ENCODE data around the gene ATG2B. TPM values are rescaled to one million over a fixed set of nuclear protein-coding genes. Genes with fewer than 3 reads are reported as not detected.

ATG2B gene
- total and polyA plus RNA-seq, 10 of the 15 experiments (the other 5 are each of a cell fraction or from before 2014, with no cell fraction given), result 0.84 to 15.4 (median 9.9) TPM

DNA sequence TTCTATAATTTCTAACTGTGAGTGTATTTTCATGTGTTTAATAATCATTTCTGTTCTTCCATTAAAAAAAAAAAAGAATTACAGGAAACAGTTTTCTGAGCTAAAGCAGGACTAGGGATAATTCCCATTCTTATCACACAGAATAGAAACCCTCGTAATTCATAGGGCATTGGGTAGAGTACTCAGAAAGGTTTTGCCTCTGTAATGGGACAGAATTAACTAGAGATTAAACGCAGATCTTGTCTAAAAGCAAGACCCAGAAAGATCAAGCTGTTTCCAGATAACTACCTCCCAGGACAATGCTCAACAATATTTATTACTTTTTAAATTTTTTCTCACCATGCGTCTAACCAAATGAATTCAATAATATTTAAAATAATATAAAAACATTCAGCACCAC, 10.4 kb upstream of the ATG2B start (continued):
- TF ChIP-seq, protein P1, sequence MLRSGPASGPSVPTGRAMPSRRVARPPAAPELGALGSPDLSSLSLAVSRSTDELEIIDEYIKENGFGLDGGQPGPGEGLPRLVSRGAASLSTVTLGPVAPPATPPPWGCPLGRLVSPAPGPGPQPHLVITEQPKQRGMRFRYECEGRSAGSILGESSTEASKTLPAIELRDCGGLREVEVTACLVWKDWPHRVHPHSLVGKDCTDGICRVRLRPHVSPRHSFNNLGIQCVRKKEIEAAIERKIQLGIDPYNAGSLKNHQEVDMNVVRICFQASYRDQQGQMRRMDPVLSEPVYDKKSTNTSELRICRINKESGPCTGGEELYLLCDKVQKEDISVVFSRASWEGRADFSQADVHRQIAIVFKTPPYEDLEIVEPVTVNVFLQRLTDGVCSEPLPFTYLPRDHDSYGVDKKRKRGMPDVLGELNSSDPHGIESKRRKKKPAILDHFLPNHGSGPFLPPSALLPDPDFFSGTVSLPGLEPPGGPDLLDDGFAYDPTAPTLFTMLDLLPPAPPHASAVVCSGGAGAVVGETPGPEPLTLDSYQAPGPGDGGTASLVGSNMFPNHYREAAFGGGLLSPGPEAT (IDR thresholded peaks at IDR 0.05; ENCODE audit: low read depth), result no peak
- TF ChIP-seq TCF12 (IDR thresholded peaks at IDR 0.05; ENCODE audit: low read depth, low read length), result no peak
- no peak for TF ChIP-seq ZNF384 (IDR thresholded peaks at IDR 0.05; ENCODE audit: borderline replicate concordance, low read depth, low read length)
- TF ChIP-seq E2F8 (IDR thresholded peaks at IDR 0.05; ENCODE audit: low read depth, partially characterized antibody), result no peak

GRCh38 chr14:96370528-96370927, 7.4 kb upstream of the ATG2B start:
- BruUV-seq (replicated peaks), result no TSS peak
- in situ Hi-C loops (cut with MboI) (no loop called here), intact Hi-C loops (cut with micrococcal nuclease; ENCODE audit: unreplicated experiment) (no loop called here)
- H3K4me2 ChIP-seq (ENCODE audit: control insufficient read depth, insufficient read depth), result no peak overlapping the region
- no peak overlapping the region for H2AFZ ChIP-seq (ENCODE audit: control insufficient read depth, low read depth, low read length)
- no peaks in the 10 kb centered on the region; the same call in 1 of the 2 replicates for H4K20me1 ChIP-seq (ENCODE audit: control insufficient read depth, insufficient read depth)
- no peaks in the 10 kb centered on the region; the same call in 2 of the 3 replicates for H3K9me3 ChIP-seq (replicated peaks; ENCODE audit: control insufficient read depth, insufficient read depth, low read length)
- ATAC-seq, result no peak
- DNase-seq (ENCODE audit: low read depth, low spot score), result no peak
- WGBS (ENCODE audit: insufficient coverage, insufficient replicate concordance, low lambda C conversion rate, missing lambda C conversion rate), result 99% methylated on average over 5 of the region's 5 CpGs
- ChIA-PET SMC1A (ENCODE audit: uncharacterized antibody, unreplicated experiment) (interaction anchor here (1.3 kb wide), 2 partner anchors 8 to 10 kb away, joined by 3 to 7 read pairs; no protein-coding TSS in a partner anchor), POLR2A (interaction anchor here (0.6 kb wide), 1 partner anchor 15 kb away, joined by 3 read pairs; no protein-coding TSS in a partner anchor), CTCF (no interaction called here), RAD21 (ENCODE audit: unreplicated experiment) (no interaction called here)
- H3K27ac ChIP-seq (ENCODE audit: control insufficient read depth, insufficient read depth), result no peak overlapping the region
- H3K27me3 ChIP-seq (replicated peaks in 1 of 2; ENCODE audit: control insufficient read depth in 2 of 2, insufficient read depth in 2 of 2, low read length in 1 of 2), result no peaks in the 10 kb centered on the region
- no peaks in the 10 kb centered on the region for H3K4me1 ChIP-seq (ENCODE audit: control insufficient read depth, insufficient read depth, low read length)
- H3K36me3 ChIP-seq (ENCODE audit: control insufficient read depth in 2 of 2, insufficient read depth in 2 of 2, low read length in 1 of 2), result 0 out of 4 replicates have a peak, but pooled peaks cover 0 to 2% of the 10 kb centered on the region in 2 experiments
- peaks cover 11% of the 10 kb centered on the region for H3K79me2 ChIP-seq (ENCODE audit: control insufficient read depth, insufficient read depth, low read length)
- no peak for FAIRE-seq
- no peak overlapping the region for H3K4me3 ChIP-seq
- TF ChIP-seq E2F4 (IDR thresholded peaks at IDR 0.05; ENCODE audit: low read depth, low read length) (no peak), IKZF2 (IDR thresholded peaks at IDR 0.05) (no peak), NR2F1 (conservative IDR thresholded peaks at IDR 0.05) (no peak), MTA2 (IDR thresholded peaks at IDR 0.05; ENCODE audit: low read depth) (no peak), USF2 (IDR thresholded peaks at IDR 0.05; ENCODE audit: borderline replicate concordance, low read depth, low read length) (no peak), LARP7 (IDR thresholded peaks at IDR 0.05) (no peak), ZBED1 (IDR thresholded peaks at IDR 0.05; ENCODE audit: borderline replicate concordance) (no peak)
- no peak overlapping the region for H3K9ac ChIP-seq (ENCODE audit: control insufficient read depth, insufficient read depth, low read length)
